ENCODE data around the gene ST3GAL4.

ST3GAL4 gene

GRCh38 chr11:126329644-126330211 is 25.8 kb upstream of the ST3GAL4 start:
- no peak for DNase-seq (ENCODE audit: low read depth)

- DNase-seq (ENCODE audit: low read depth), result no peak
Measured at GRCh38 chr11:126331286-126331685, 24.2 kb upstream of the ST3GAL4 start.

GRCh38 chr11:126332221-126332711 is 23.2 kb upstream of the ST3GAL4 start:
- DNase-seq (ENCODE audit: low read depth), result no peak

GRCh38 chr11:126333142-126333541 is 22.3 kb upstream of the ST3GAL4 start:
- DNase-seq (ENCODE audit: low read depth), result no peak

- DNase-seq (ENCODE audit: low read depth), result no peak
Measured at GRCh38 chr11:126334659-126335462, 20.6 kb upstream of the ST3GAL4 start.

GRCh38 chr11:126335463-126335760 is 20.1 kb upstream of the ST3GAL4 start:
- DNase-seq (ENCODE audit: low read depth), result no peak

GRCh38 chr11:126336138-126336541 is 19.3 kb upstream of the ST3GAL4 start:
- no peak for DNase-seq (ENCODE audit: low read depth)

GRCh38 chr11:126336671-126337101 is 18.8 kb upstream of the ST3GAL4 start:
- DNase-seq (ENCODE audit: low read depth), result no peak

GRCh38 chr11:126337126-126337473 is 18.4 kb upstream of the ST3GAL4 start:
- no peak for DNase-seq (ENCODE audit: low read depth)

- DNase-seq (ENCODE audit: low read depth), result no peak
Measured at GRCh38 chr11:126337474-126338241, 17.8 kb upstream of the ST3GAL4 start.

GRCh38 chr11:126338346-126339055 is 17.0 kb upstream of the ST3GAL4 start:
- DNase-seq (ENCODE audit: low read depth), result no peak

GRCh38 chr11:126339073-126339862 is 16.2 kb upstream of the ST3GAL4 start:
- DNase-seq (ENCODE audit: low read depth), result no peak

- DNase-seq (ENCODE audit: low read depth), result no peak
Measured at GRCh38 chr11:126339863-126340434, 15.5 kb upstream of the ST3GAL4 start.

- DNase-seq (ENCODE audit: low read depth), result no peak
Measured at GRCh38 chr11:126340960-126341606, 14.4 kb upstream of the ST3GAL4 start.

- no peak for DNase-seq (ENCODE audit: low read depth)
Measured at GRCh38 chr11:126341760-126342161, 13.7 kb upstream of the ST3GAL4 start.

GRCh38 chr11:126343051-126343450 is 12.4 kb upstream of the ST3GAL4 start:
- DNase-seq (ENCODE audit: low read depth), result no peak

GRCh38 chr11:126344141-126345080 is 11.1 kb upstream of the ST3GAL4 start:
- no peak for DNase-seq (ENCODE audit: low read depth)

GRCh38 chr11:126345283-126345682 is 10.2 kb upstream of the ST3GAL4 start:
- DNase-seq (ENCODE audit: low read depth), result no peak

Data from T follicular helper cell (primary cell).